GM23248 (cell line): ENCODE measurements around the gene PAPPA2. TPM values are rescaled to one million over a fixed set of nuclear protein-coding genes. Genes with fewer than 3 reads are reported as not detected.

ENCODE experiments used
- DNase-seq: peaks from one replicate; pipeline ENCODE4 v3.0.0-alpha.2; 2015
- H2AFZ ChIP-seq: fragments of 200-600 bp; sonication (generic); 2 replicates; pipeline ENCODE4 v1.6.1; 2016; ENCODE audit warnings: antibody characterized with exemption
- H3F3A ChIP-seq: fragments of 200-600 bp; sonication (generic); 2 replicates; pipeline ENCODE4 v1.6.1; 2016; ENCODE audit warnings: mild to moderate bottlenecking, antibody characterized with exemption, mixed run types; ENCODE audit not compliant: insufficient read depth
- H3K27ac ChIP-seq: fragments of 200-600 bp; sonication (generic); 2 replicates; pipeline ENCODE4 v1.5.1; 2016; ENCODE audit warnings: mild to moderate bottlenecking
- H3K27me3 ChIP-seq: fragments of 200-600 bp; sonication (generic); replicated peaks from 2 replicates; pipeline ENCODE4 v1.6.1; 2016; ENCODE audit warnings: mild to moderate bottlenecking; ENCODE audit not compliant: insufficient read depth
- H3K36me3 ChIP-seq: fragments of 200-600 bp; sonication (generic); 2 replicates; pipeline ENCODE4 v1.6.1; 2016; ENCODE audit warnings: low read depth, mild to moderate bottlenecking
- H3K4me1 ChIP-seq: fragments of 200-600 bp; sonication (generic); 2 replicates; pipeline ENCODE4 v1.6.1; 2016; ENCODE audit warnings: mild to moderate bottlenecking; ENCODE audit not compliant: insufficient read depth
- H3K4me2 ChIP-seq: fragments of 200-600 bp; sonication (generic); one replicate; pipeline ENCODE4 v1.6.1; 2016; ENCODE audit warnings: mild to moderate bottlenecking; ENCODE audit not compliant: unreplicated experiment
- H3K4me3 ChIP-seq: fragments of 200-600 bp; sonication (generic); 2 replicates; pipeline ENCODE4 v1.5.1; 2016; ENCODE audit warnings: mild to moderate bottlenecking
- H3K79me2 ChIP-seq: fragments of 200-600 bp; sonication (generic); 2 replicates; pipeline ENCODE4 v1.6.1; 2016; ENCODE audit warnings: mild to moderate bottlenecking; ENCODE audit not compliant: insufficient read depth
- H3K9ac ChIP-seq: fragments of 200-600 bp; sonication (generic); 2 replicates; pipeline ENCODE4 v1.6.1; 2016; ENCODE audit warnings: mild to moderate bottlenecking
- H3K9me2 ChIP-seq: fragments of 200-600 bp; sonication (generic); 2 replicates; pipeline ENCODE4 v1.6.1; 2016; ENCODE audit warnings: mixed run types, mild to moderate bottlenecking, moderate library complexity; ENCODE audit not compliant: insufficient read depth
- H3K9me3 ChIP-seq: fragments of 200-600 bp; sonication (generic); one replicate; pipeline ENCODE4 v1.6.1; 2017; ENCODE audit warnings: low read depth
- H4K20me1 ChIP-seq: fragments of 200-600 bp; sonication (generic); 2 replicates; pipeline ENCODE4 v1.6.0; 2016; ENCODE audit not compliant: insufficient read depth
- EZH2 ChIP-seq: fragments of 200-600 bp; sonication (generic); IDR thresholded peaks from 2 replicates; pipeline ENCODE4 v1.6.1; 2018; ENCODE audit warnings: antibody characterized with exemption, mild to moderate bottlenecking; ENCODE audit not compliant: insufficient read depth, poor library complexity, severe bottlenecking
- EZH2phosphoT487 ChIP-seq: fragments of 200-600 bp; sonication (generic); IDR thresholded peaks from 2 replicates; pipeline ENCODE4 v1.6.1; 2018; ENCODE audit warnings: antibody characterized with exemption, moderate library complexity, mild to moderate bottlenecking, low read depth; ENCODE audit not compliant: insufficient read depth
- WGBS, 2 experiments: methylation state at CpG; one replicate each; pipeline ENCODE4 v1.1.6; 2015 to 2017; ENCODE audit warnings: low lambda C conversion rate in 2 of 2, low coverage in 1 of 2; ENCODE audit errors: missing lambda C conversion rate in 2 of 2; 5-methylcytosine and 5-hydroxymethylcytosine counted together
- in situ Hi-C: fragments of 300-500 bp; cut with MboI; formaldehyde crosslinking; loops from 2 replicates; pipeline ENCODE4 v1.15.0; 2020
- polyA plus RNA-seq: library from polyadenylated mRNA; unstranded; fragments of >200 nt; fragmentation: Nextera tagmentation; extraction: Ambion mirVana; gene quantifications from 2 replicates; pipeline ENCODE4 v1.2.1, GENCODE V29; 2016
- total RNA-seq: library from RNA; depleted of rRNA; stranded (reverse); fragments of >200 nt; shearing (Covaris generic); gene quantifications from 2 replicates; pipeline ENCODE4 v1.2.3, GENCODE V29; 2014

The PAPPA2 gene
- total and polyA plus RNA-seq, 2 experiments from 2014 or later = 3.9 to 8.1 TPM

DNA sequence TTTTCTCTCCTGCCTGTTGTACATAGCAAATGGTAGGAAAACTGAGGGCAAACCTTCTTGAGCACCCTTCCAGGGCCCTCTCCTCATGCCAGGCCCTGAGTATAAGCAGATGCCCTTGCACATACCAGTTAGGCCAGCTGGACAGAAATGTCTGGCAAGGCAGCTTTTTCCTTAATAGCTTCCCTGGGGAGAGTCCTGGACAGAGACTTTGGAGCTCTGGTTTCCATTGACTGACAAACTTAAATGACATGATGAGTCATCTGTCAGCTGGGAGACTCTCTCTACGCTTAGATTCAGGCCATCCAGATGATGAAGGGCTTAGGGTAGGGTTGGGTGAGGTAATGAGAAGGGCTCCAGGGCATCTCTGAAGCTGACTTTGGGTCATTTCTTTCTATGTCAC is 384.1 kb downstream of the PAPPA2 start:
- TF ChIP-seq EZH2 (no peak), EZH2phosphoT487 (no peak)
- no peak overlapping the region for H3K27ac ChIP-seq
- in situ Hi-C loops = loop anchor here (10.0 to 25.0 kb wide), 2 partner anchors 292 to 1685 kb away; no protein-coding TSS in a partner anchor
- H3K36me3 ChIP-seq = no peaks in the 10 kb centered on the region
- H4K20me1 ChIP-seq = no peaks in the 10 kb centered on the region
- H3F3A ChIP-seq = no peaks in the 10 kb centered on the region
- no peaks in the 10 kb centered on the region for H3K9me2 ChIP-seq
- H3K4me2 ChIP-seq = no peak overlapping the region
- H3K9me3 ChIP-seq = no peaks in the 10 kb centered on the region
- 0 to 13% methylated on average over 1 of the region's 1 CpG for WGBS, 2 experiments
- no peaks in the 10 kb centered on the region for H3K27me3 ChIP-seq
- no peaks in the 10 kb centered on the region for H3K4me1 ChIP-seq
- H3K4me3 ChIP-seq = no peak overlapping the region
- no peak overlapping the region for H2AFZ ChIP-seq
- no peaks in the 10 kb centered on the region for H3K79me2 ChIP-seq
- DNase-seq = no peak
- H3K9ac ChIP-seq = no peak overlapping the region

DNA sequence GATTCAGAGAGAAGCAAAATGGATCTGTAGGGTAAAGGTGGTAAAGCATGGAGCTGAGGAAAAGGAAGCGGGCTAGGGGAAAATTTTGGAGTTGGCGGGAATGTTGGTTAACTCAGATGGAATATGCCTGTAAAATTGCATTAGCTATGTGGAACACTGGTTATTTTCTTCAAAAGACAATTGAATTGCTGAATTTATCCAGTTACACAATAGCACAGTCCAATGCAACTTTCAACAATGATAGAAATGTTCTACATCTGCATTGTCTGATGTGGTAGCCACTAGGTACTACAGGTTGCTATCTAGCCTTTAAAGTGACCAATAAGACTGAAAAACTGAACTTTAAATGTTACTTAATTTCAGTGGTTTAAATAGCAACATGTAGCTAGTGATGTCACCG is 386.3 kb downstream of the PAPPA2 start:
- no peaks in the 10 kb centered on the region for H4K20me1 ChIP-seq
- no peaks in the 10 kb centered on the region for H3K9me3 ChIP-seq
- H3K4me1 ChIP-seq = no peaks in the 10 kb centered on the region
- H3K27ac ChIP-seq = no peak overlapping the region
- WGBS, 2 experiments = 87 to 92% methylated on average over 3 of the region's 3 CpGs
- H3K79me2 ChIP-seq = no peaks in the 10 kb centered on the region
- H3K27me3 ChIP-seq = no peaks in the 10 kb centered on the region
- no peak overlapping the region for H2AFZ ChIP-seq
- in situ Hi-C loops = loop anchor here (10.0 to 25.0 kb wide), 2 partner anchors 294 to 1687 kb away; no protein-coding TSS in a partner anchor
- no peak overlapping the region for H3K4me2 ChIP-seq
- DNase-seq = no peak
- no peak for TF ChIP-seq EZH2
- no peak for TF ChIP-seq EZH2phosphoT487
- no peaks in the 10 kb centered on the region for H3K9me2 ChIP-seq
- H3K4me3 ChIP-seq = no peak overlapping the region
- no peaks in the 10 kb centered on the region for H3K36me3 ChIP-seq
- H3K9ac ChIP-seq = no peak overlapping the region
- no peaks in the 10 kb centered on the region for H3F3A ChIP-seq

DNA sequence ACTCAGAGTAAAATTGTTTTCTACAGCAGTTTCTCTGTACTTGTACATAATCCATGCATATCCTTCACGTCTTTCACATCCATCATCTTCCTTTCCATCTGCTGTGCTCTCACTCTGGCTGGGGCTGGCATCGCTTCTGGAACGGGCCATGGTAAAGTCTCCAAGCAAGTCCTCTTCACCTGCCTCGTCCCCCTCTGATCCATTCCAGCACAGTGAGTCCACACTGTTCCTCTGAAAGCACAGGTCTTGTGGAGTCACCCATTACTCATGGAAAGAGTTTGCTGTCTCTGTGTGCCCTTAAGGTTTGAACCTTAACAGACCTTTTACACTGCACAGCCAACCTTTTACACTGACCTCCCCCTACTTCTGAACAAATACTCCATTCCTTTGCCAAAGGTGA is 387.9 kb downstream of the PAPPA2 start:
- Histone ChIP-seq H3K9me2 (no peaks in the 10 kb centered on the region), H3K36me3 (no peaks in the 10 kb centered on the region), H3K27me3 (no peaks in the 10 kb centered on the region), H3K79me2 (no peaks in the 10 kb centered on the region), H3K27ac (no peak overlapping the region), H3K9me3 (no peaks in the 10 kb centered on the region), H3K4me2 (no peak overlapping the region), H4K20me1 (no peaks in the 10 kb centered on the region), H3F3A (no peaks in the 10 kb centered on the region), H3K9ac (no peak overlapping the region), H3K4me1 (no peaks in the 10 kb centered on the region), H2AFZ (no peak overlapping the region), H3K4me3 (no peak overlapping the region)
- WGBS, 2 experiments = 68 to 72% methylated on average over 4 of the region's 4 CpGs
- in situ Hi-C loops = no loop called here
- DNase-seq = no peak
- TF ChIP-seq EZH2phosphoT487 (no peak), EZH2 (no peak)

DNA sequence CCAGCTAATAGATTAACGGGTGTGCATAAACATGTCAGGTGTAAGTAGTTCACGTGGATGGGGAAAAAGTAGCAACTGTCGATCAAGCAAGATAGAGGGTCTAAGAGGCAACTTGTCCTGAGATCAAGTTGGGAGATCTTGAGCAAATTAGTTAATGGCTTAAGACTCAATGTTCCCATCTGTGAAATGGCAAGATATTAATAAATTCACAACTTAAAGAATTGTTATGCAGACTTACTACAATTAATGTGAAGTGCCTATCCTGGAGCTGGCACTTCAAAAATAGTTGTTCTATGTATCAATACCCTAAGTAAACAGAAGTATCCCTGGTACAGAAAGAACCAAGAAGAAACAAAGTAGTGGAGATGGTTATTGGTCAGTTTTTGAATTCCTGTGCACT is 389.1 kb downstream of the PAPPA2 start:
- Histone ChIP-seq H3K27me3 (no peaks in the 10 kb centered on the region), H3K9me2 (no peaks in the 10 kb centered on the region), H3K9ac (no peak overlapping the region), H4K20me1 (no peaks in the 10 kb centered on the region), H3F3A (no peaks in the 10 kb centered on the region), H2AFZ (no peak overlapping the region), H3K9me3 (no peaks in the 10 kb centered on the region), H3K79me2 (no peaks in the 10 kb centered on the region), H3K4me2 (no peak overlapping the region), H3K36me3 (no peaks in the 10 kb centered on the region), H3K4me1 (no peaks in the 10 kb centered on the region), H3K27ac (no peak overlapping the region), H3K4me3 (no peak overlapping the region)
- in situ Hi-C loops = no loop called here
- no peak for DNase-seq
- no peak for TF ChIP-seq EZH2
- TF ChIP-seq EZH2phosphoT487 = no peak
- 46 to 65% methylated on average over 3 of the region's 3 CpGs for WGBS, 2 experiments

DNA sequence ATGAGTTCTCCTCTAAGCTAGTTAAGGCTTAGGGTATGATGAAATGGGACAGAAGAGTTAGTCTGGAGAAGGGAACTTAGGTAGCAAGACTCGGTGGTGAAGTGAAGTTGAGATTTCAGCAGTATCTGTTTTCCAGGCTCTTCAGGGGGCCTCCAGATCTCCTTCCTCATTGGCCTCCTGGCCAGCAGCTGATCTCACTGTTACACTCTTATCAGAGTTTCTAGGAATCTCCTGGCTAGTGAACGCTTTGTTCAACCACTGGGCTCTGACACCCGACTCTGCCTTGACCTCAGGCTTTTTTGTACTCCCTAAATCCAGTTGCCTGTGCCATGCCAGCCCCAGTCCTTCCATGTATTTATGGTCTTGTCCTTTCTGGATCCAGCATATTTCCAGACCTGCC is 390.5 kb downstream of the PAPPA2 start:
- Histone ChIP-seq H3K9ac (no peak overlapping the region), H3F3A (no peaks in the 10 kb centered on the region), H2AFZ (no peak overlapping the region), H3K36me3 (no peaks in the 10 kb centered on the region), H3K4me2 (no peak overlapping the region), H3K9me2 (no peaks in the 10 kb centered on the region), H3K27me3 (no peaks in the 10 kb centered on the region), H3K4me3 (no peak overlapping the region), H3K79me2 (no peaks in the 10 kb centered on the region), H4K20me1 (no peaks in the 10 kb centered on the region), H3K9me3 (no peaks in the 10 kb centered on the region), H3K4me1 (peaks cover 10% of the 10 kb centered on the region), H3K27ac (no peak overlapping the region)
- TF ChIP-seq EZH2phosphoT487 (no peak), EZH2 (no peak)
- in situ Hi-C loops = no loop called here
- DNase-seq = no peak
- WGBS, 2 experiments = 46 to 52% methylated on average over 3 of the region's 3 CpGs
